ENCODE results near the gene SNX6. TPM values are rescaled to one million over a fixed set of nuclear protein-coding genes. Genes with fewer than 3 reads are reported as not detected.

Gene SNX6
- total RNA-seq, 1 donor from 2014 or later = 73.4 TPM

GRCh38 chr14:34632411-34632978 is 2.5 kb upstream of the SNX6 start:
- Mint-ChIP-seq H3K36me3 (ENCODE audit: insufficient read depth) (peaks cover 2% of the 10 kb centered on the region), H3K4me1 (ENCODE audit: low read depth) (peaks cover 6% of the 10 kb centered on the region), H3K27me3 (peaks cover 4% of the 10 kb centered on the region), H3K9me3 (ENCODE audit: low read depth) (peaks cover 4% of the 10 kb centered on the region), H3K4me3 (ENCODE audit: low read depth) (no peak overlapping the region), H3K27ac (no peak overlapping the region)
- no peak for DNase-seq (ENCODE audit: low spot score, unreplicated experiment)
- TF ChIP-seq, protein P1, sequence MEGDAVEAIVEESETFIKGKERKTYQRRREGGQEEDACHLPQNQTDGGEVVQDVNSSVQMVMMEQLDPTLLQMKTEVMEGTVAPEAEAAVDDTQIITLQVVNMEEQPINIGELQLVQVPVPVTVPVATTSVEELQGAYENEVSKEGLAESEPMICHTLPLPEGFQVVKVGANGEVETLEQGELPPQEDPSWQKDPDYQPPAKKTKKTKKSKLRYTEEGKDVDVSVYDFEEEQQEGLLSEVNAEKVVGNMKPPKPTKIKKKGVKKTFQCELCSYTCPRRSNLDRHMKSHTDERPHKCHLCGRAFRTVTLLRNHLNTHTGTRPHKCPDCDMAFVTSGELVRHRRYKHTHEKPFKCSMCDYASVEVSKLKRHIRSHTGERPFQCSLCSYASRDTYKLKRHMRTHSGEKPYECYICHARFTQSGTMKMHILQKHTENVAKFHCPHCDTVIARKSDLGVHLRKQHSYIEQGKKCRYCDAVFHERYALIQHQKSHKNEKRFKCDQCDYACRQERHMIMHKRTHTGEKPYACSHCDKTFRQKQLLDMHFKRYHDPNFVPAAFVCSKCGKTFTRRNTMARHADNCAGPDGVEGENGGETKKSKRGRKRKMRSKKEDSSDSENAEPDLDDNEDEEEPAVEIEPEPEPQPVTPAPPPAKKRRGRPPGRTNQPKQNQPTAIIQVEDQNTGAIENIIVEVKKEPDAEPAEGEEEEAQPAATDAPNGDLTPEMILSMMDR (IDR thresholded peaks at IDR 0.05; ENCODE audit: unreplicated experiment) = no peak

- H3K4me1 Mint-ChIP-seq (ENCODE audit: low read depth) = peaks cover 6% of the 10 kb centered on the region
Observed at GRCh38 chr14:34629344-34629656, 648 bp downstream of the SNX6 start.

GRCh38 chr14:34628681-34629135 is 1.2 kb downstream of the SNX6 start:
- Mint-ChIP-seq H3K27ac (peak overlapping the region; percentile 91), H3K27me3 (peaks cover 4% of the 10 kb centered on the region), H3K4me1 (ENCODE audit: low read depth) (peaks cover 6% of the 10 kb centered on the region), H3K9me3 (ENCODE audit: low read depth) (peaks cover 4% of the 10 kb centered on the region), H3K36me3 (ENCODE audit: insufficient read depth) (peaks cover 3% of the 10 kb centered on the region), H3K4me3 (ENCODE audit: low read depth) (peak overlapping the region; percentile 95)
- TF ChIP-seq, protein P1 (IDR thresholded peaks at IDR 0.05; ENCODE audit: unreplicated experiment) = no peak
- no peak for DNase-seq (ENCODE audit: low spot score, unreplicated experiment)

More at GRCh38 chr14:34629344-34629656, 648 bp downstream of the SNX6 start:
- peak overlapping the region; percentile 91 for H3K27ac Mint-ChIP-seq
- TF ChIP-seq, protein P1 (IDR thresholded peaks at IDR 0.05; ENCODE audit: unreplicated experiment) = no peak
- peaks cover 4% of the 10 kb centered on the region for H3K27me3 Mint-ChIP-seq
- peaks cover 4% of the 10 kb centered on the region for H3K9me3 Mint-ChIP-seq (ENCODE audit: low read depth)
- H3K36me3 Mint-ChIP-seq (ENCODE audit: insufficient read depth) = peaks cover 3% of the 10 kb centered on the region
- peak overlapping the region; percentile 95 for H3K4me3 Mint-ChIP-seq (ENCODE audit: low read depth)
- DNase-seq (ENCODE audit: low spot score, unreplicated experiment) = peak; percentile 17

- H3K27me3 Mint-ChIP-seq = no peaks in the 10 kb centered on the region
- no peak overlapping the region for H3K4me3 Mint-ChIP-seq (ENCODE audit: low read depth)
- TF ChIP-seq, protein P1 (IDR thresholded peaks at IDR 0.05; ENCODE audit: unreplicated experiment) = no peak
- H3K27ac Mint-ChIP-seq = no peak overlapping the region
- H3K9me3 Mint-ChIP-seq (ENCODE audit: low read depth) = no peaks in the 10 kb centered on the region
- H3K4me1 Mint-ChIP-seq (ENCODE audit: low read depth) = peaks cover 6% of the 10 kb centered on the region
- DNase-seq (ENCODE audit: low spot score, unreplicated experiment) = no peak
- H3K36me3 Mint-ChIP-seq (ENCODE audit: insufficient read depth) = peaks cover 15% of the 10 kb centered on the region
Observed at GRCh38 chr14:34623506-34623905, 6.4 kb downstream of the SNX6 start.

DNA sequence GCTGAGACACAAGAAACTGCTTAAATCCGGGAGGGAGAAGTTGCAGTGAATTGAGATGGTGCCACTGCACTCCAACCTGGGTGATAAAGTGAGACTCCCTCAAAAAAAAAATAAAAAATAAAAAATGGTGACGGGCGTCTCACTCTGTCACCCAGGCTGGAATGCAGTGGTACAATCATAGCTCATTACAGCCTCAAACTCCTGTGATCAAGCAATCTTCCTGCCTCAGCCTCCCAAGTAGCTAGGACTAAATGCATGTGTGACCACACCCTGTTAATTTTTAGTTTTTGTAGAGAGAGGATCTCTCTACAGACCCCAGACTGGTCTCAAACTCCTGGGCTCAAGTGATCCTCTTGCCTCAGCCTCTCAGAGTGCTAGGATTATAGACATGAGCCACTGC is 9.1 kb downstream of the SNX6 start:
- TF ChIP-seq, protein P1 (IDR thresholded peaks at IDR 0.05; ENCODE audit: unreplicated experiment) = no peak
- no peak overlapping the region for H3K27ac Mint-ChIP-seq
- no peaks in the 10 kb centered on the region for H3K27me3 Mint-ChIP-seq
- H3K4me3 Mint-ChIP-seq (ENCODE audit: low read depth) = no peak overlapping the region
- peaks cover 5% of the 10 kb centered on the region for H3K4me1 Mint-ChIP-seq (ENCODE audit: low read depth)
- peaks cover 19% of the 10 kb centered on the region for H3K36me3 Mint-ChIP-seq (ENCODE audit: insufficient read depth)
- no peak for DNase-seq (ENCODE audit: low spot score, unreplicated experiment)
- no peaks in the 10 kb centered on the region for H3K9me3 Mint-ChIP-seq (ENCODE audit: low read depth)

Measured in progenitor cell of endocrine pancreas (in vitro differentiated cells).